Eye (tissue), 1 donor: ENCODE measurements around the gene LRRFIP1.

ENCODE experiments used
- DNase-seq: peaks from one replicate; pipeline ENCODE4 v3.0.0-alpha.2; 2015

Gene LRRFIP1

DNA sequence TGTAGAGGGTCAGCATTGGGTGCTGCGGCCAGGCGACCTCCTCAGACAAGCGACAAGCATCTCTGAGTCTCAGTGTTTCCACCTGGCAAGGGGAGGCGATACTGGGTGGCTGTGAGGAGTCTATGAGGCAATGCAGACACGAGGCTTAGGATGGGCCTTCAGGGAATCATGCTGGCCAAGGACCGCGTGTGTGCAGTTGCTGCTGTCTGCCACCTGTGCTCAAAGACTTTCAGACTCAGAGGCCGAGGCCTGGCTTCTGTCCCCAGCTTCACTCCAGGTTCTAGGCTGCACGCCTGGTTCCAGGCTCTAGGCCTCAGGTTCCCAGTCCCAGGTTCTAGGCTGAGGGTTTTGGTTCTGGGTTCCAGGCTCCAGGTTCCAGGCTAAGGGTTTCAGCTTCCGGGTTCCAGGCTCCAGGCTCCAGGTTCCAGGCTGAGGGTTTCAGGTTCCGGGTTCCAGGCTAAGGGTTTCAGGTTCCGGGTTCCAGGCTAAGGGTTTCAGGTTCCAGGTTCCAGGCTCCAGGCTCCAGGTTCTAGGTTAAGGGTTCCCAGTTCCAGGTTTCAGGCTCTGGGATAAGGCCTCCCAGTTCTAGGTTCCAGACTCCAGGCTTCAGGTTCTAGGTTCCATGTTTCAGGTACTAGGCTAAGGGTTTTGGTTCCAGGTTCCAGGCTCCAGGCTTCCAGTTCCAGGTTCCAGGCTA lies 14.8 kb downstream of the LRRFIP1 start:
- no peak for DNase-seq

DNA sequence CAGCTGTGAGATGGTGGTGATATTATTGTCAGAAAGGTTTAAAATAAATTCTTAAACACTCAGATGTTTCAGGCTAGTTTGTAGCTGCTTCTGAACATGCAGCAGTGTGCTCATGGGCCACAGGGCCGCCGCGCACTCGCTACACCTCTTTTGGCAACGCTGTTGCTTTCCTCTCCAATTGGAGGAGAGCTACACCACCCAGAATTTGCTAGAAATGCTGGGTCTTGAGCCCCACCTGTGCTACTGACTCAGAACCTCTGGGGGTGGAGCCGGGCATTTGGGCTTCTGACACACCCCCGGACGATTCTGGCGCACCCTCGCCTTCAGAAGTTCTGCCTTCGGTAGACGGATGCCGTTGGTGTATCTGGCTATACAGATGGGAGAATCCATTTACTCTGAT lies 15.7 kb downstream of the LRRFIP1 start:
- no peak for DNase-seq

DNA sequence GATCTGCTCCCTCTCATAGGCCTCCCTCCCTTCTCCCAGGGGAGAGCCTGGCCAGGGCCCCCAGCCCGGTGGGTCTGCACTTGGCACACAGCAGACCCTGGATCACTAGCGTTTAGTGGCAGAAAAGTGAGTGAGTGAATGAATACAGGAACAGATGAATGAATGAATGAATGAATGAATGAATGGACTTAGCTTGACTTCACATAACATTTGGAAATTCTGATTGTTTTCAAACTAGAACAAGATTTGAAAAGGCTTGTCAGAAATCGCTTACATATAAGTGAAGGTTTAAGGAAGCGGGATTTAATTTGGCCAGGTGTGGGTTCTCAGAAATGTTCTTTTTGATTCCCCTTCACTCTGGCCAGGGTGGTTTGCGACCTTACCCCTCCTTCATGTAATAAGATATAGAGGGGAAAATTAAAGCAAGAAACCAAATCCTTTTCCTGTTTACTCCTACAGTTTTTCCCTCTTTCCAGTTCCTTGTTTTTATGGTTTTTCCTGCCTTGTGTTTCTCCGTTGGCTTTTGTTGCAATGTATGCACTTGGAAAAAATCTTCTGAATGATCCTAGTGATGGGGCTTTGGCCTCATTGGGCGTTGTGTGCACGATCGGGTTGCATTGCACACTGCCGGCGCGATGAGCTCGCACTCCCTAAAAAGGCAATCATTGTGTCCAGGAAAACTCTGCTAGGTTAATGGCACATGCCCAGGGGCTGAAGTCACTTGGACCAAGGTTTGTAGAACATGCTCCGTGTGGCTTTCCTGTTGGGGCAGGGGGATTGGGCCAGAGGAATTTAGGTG lies 16.4 kb downstream of the LRRFIP1 start:
- DNase-seq: no peak

DNA sequence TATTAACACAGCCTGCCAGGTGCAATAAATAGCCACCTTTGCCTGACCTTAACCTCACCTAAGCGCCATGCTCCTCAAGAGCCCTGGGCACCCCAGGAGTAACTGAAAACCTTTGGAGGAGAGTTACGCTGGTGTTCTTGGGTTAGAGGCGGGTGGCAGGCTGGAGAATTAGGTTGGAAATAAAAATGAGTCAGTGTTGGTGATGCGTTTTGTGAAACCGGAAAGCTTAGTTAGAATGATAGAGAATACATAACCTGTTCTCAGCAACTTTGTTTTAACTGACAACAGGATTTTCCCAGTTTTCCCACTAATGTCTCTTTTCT lies 17.0 kb downstream of the LRRFIP1 start:
- no peak for DNase-seq

DNA sequence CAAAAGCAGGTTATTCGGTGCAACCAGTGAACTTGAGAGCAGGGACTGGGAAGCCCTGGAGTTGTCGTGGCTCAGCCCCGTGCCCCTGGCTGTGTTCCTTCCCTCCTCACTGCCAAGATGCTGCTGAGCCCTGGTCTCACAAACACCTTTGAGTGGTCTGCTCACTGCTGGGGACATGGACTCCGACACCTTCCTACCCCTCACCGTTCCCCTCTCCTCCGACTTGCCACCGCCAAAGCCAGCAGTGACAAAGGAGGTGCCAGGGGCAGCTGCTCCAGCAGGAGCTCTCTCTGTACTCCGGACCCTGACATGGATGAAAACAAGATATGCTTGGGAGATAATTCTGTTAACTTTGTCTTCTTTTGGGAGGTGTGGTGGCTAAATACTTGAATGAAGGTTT lies 17.9 kb downstream of the LRRFIP1 start:
- DNase-seq: no peak

DNA sequence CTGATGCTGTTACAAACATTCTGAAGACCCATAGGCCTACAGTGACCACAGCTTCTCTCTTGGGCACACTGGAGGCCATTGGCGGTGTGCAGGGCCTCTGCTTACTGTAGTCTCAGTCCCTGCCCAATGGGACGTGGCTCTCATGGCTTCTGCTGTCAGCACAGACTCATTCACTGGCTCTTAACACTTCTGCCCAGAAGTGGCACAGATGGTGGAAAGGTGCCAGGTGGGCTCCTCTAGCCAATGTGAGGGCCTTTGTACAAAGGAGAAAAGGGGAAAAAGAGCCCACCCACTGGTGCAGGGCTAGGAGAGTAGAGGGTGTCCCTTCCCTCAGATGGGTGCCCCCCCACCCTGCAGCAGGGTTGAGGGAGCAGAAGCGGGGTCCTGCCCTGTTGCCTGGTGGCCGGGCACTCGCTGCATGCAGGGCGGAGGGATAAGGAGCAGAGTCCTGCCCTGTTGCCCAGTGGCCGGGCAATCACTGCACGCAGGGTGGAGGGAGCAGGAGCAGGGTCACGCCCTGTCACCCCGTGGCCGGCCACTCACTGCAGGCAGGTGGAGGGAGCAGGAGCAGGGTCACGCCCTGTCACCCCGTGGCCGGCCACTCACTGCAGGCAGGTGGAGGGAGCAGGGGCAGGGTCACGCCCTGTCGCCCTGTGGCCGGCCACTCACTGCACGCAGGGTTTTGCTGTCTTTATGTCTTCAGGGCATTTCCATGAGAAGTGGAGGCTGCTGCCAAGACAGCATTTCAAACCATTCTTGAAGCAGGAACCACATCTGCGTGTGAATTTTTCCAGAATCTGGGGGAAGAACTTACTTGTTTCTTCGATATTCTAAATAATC lies 20.0 kb downstream of the LRRFIP1 start:
- no peak for DNase-seq

DNA sequence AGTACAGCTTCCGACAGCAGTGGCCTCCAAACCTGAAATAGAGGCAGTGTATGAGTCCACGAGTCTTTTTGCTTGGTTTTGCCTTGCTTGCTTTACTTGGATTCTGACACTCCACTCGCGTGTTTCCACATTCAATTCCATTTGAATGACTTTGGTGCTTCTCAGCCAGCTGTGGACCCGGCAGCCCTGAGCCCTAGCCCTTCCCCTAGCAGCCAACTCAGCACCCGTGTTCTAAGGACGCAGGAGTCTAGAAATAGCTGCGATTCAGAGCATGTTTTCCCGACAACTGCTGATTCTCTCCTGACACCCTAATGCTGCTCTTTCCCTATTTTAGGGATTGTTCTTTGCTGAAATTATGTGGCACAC lies 20.6 kb downstream of the LRRFIP1 start:
- no peak for DNase-seq

DNA sequence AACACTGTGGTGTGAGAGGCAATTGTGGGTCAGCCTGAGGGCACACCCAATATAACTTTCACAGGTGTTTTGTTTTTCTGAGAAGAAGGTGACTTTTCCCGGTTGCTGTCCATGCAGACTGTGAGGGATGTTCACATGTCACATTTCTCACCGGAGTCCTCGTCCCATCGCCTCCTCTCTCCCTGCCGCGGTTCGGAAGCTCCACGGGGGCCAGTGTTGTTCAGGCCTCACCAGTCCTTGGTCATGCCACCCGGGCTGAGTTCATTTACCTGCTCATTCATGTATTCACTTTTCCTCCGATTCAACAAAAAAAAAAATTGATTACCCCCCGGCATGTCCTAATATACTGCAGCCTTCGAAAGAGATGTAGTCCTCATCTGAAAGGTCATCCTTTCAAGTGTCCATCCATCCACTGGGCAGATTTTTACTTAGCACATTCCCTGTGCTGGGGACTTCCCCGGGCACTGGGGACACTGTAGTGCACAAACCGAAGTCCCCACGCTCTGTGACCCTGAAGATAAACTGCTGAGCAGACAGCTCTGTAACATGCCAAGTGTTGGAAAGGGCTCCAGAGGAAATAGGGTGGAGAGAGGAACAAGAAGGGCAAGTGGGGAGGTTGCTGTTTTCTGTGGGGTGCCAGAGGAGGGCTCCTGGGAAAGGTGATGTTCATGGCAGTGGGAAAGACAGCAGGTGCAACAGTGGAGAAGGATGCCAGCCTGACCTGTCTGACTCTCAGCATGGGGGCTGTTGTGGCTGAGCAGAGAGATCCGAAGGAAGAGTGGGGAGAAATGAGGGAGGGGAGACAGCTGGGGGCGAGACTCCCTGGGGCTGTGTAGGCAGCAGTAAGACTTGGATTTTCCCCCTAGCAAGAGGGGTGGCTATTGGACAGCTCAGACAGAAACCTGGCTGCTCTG lies 22.4 kb downstream of the LRRFIP1 start:
- no peak for DNase-seq

DNA sequence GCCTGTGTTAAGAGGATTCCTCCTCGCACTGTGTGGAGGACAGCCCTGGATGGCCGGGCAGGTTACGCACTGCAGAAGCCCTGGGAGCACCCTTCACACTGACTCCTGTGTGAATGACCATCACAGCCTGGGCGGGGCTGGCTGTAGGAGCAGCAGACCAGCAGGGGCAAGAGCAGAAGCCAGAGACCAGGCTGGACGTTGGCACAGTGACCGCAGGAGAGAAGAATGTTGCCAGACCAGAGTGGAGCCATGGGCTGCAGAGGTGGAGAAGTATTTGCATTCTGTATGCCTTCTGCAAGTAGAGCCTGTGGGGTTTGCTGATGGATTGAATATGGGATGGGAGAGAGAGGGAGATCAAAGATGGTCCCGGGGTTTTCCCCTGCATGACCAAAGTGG lies 23.1 kb downstream of the LRRFIP1 start:
- no peak for DNase-seq

DNA sequence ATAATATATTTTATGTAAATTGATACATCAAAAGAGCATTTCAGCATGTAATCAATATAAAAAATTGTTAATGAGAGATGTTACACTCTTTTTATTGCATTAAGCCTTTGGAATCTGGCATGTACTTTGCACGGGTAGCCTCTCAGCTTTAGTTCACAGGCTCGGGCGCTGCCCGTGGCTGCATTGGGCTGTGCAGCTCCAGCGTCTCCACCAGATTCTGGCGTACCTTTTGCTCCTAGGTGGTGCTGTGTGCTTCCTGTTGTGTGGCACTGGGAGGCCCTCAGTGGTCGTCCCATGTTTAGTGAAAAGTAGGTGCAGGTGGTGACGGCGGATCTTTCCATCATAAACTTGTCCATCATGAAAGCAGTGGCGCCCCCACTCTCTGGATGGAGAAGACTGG lies 24.4 kb downstream of the LRRFIP1 start:
- no peak for DNase-seq

DNA sequence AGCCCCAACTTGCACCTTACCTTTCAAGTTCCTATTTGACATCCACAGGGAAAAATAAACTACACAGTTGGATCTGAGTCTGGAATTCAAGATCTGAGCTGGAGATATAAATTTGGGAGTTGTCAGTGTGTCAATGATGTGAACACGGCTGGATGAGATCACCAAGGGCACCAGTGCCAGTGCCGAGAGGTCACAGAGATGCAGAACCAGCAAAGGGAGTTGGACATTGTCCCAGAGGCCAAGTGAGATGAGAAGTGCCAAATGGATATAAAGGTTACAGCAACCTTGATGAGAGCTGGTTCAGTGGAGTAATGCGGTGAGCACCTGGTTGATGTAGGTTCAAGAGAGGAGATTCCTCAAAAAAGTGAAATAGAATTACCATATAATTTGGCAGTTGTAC lies 24.8 kb downstream of the LRRFIP1 start:
- DNase-seq: no peak

DNA sequence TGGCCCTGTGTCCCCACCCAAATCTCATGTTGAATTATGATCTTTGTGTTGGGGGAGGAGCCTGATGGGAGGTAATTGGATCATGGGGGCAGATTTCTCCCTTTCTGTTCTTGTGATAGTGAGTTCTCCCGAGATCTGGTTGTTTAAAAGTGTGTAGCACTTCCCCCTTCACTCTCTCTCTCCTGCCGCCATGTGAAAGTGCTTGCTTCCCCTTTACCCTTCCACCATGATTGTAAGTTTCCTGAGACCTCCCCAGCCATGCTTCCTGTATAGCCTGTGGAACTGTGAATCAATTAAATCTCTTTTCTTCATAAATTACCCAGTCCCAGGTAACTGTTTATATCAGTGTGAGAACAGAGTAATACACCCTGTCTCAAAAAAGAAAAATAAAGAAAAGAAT lies 25.5 kb downstream of the LRRFIP1 start:
- DNase-seq: no peak

DNA sequence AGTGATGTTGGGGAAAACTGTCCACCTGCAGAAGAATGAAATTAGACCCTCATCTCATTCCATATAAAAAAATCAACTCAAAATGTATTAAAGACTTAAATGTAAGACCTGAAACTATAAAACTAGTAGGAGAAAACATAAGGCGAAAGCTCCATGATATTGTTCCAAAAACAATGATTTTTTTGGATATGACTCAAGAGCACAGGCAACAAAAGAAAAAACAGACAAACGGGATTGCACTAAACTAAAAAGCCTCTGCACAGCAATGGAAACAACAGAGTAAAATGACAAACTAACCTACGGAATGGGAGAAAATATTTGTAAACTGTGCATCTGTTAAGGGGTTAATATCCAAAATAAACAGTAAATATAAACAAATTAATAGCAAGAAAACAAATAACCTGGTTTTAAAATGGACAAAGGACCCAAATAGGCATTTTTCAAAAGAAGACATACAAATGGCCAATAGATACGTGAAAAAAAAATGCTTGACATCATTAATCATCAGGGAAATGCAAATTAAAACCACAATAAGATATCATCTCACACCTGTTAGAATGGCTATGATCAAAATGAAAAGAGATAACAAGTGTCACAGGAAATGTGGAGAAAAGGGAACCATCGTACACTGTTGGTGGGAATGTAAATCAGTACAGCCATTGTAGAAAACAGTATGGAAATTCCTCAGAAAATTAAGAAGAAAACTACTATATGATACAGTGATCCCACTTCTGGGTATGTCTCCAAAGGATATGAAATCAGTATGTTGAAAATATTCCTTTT lies 26.6 kb downstream of the LRRFIP1 start:
- DNase-seq: no peak

DNA sequence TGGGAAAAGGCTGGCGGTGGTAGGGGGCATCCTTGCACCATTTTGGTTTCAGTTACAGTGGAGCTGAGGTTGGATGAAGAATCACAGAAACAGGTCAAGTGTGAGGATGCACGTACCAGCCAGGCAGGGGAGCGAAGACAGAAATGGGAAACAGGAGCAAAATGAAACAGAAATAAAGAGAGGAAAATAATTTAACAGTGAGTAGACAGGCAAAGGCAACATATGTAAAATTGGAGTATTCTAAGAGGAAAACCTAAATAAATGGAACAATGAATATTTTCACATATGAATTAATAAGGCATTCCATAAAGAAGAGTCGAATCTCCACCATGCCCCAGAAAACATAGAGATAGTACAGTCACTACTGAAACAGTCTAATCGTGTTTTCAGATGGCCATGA lies 29.7 kb downstream of the LRRFIP1 start:
- DNase-seq: no peak

DNA sequence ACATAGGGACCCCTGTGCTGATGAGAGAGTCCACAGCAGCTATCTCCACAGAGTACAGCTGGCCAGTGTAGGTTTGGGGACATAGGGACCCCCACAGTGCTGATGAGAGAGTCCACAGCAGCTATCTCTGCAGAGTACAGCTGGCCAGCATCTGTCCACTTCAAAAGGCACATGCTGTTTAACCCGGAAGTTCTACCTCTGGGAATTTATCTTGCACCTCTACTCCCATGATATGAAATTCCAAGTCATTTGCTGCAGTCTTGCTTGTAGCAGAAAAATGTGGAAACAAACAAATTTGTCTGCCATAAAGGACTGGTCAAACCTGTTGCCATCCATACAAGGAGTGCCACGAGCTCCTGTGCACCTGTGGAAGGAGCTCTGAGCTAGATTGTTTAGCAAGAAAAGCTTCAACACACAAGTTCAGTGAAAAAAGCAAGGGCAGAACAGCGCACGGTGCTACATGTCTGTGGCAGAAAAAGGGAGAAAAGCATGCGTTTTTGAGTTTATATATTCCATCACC lies 33.1 kb downstream of the LRRFIP1 start:
- no peak for DNase-seq

DNA sequence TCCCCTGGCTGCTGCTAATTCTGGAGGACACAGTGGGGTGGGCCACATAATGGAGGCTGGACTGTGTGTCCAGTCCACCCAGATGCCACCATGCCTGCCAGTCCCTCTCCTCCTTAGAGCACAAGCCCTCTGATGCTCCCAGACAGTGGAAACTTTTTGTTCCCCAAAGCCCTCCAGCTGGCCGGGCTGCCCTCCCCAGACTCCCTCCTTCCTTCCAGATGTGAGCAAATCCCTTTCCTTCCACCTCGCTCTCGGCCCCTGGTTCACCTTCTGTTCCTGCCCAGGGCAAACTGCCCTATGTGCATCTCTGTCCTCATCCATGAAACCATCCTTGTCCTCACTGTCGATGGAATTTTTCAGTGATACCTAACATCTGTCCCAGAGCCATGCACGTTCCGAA lies 33.9 kb downstream of the LRRFIP1 start:
- DNase-seq: no peak

DNA sequence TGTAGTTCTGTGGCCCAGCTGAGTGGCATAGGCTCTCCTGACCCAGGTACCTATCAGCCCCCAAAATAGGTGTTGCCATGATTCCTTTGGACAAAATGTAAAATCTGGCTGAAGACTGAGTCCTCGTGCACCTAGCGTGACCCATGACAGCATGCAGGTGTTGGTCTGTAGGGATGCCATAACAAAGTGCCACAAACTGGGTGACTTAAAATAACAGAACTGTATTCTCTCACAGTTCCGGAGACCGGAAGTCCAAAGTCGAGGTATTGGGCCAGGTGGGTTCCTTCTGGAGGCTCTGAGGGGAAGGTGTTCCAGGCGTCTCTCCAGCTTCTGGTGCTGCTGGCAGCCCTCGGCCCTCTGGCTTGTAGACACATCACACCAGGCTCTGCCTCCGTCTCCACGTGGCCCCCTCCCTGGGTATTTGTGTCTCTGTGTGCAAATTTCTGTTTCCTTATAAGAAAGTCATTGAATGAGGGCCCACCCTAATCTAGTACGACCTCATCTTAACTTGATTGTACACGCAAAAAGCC lies 34.5 kb downstream of the LRRFIP1 start:
- DNase-seq: no peak

DNA sequence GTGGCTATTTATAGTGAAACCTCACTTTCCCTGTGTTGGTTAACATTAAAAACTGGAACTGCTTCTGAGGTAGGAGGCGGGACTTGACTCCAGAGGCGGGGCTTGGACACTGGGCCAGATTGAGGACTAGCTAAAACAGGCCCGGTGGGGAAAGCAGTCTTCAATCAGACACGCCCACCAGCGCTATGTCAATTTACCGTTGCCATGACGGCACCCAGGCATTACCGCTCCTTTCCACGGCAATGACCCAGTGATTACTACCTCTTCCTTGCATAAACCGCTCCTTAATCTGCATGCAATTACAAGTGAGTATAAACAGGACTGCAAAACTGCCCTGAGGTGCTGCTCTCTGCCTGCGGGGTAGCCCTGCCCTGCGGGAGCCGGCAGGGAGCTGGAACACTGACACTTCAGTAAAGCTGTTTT lies 35.3 kb downstream of the LRRFIP1 start:
- DNase-seq: peak; percentile 95

DNA sequence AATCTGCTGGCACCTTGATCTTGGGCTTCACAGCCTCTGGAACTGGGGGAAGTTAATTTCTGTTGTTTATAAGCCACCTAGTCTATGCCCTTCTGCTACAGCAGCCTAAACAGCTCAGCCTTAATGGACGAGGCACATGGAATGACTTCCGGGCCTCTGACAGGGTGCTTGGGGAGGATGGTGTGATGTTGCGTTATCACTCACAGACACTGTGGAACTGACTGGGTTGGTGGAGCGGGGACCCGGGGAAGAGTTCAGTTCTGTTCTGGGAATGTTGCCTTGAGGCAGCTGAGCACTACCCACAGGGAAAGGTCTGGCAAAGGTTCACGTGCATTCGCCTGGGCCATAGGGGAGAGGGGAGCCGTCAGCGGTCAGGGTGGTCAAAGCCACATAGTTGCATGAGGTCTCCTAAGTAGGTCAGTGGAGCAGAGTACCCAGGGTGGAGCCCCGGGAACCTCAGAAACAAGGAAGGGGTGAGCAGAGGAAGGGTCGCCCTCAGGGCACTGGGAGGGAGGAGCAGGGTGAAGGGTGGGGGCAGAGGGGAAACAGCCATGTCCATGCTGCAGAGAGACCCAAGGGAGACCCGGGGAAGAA lies 36.2 kb downstream of the LRRFIP1 start:
- DNase-seq: peak; percentile 35

DNA sequence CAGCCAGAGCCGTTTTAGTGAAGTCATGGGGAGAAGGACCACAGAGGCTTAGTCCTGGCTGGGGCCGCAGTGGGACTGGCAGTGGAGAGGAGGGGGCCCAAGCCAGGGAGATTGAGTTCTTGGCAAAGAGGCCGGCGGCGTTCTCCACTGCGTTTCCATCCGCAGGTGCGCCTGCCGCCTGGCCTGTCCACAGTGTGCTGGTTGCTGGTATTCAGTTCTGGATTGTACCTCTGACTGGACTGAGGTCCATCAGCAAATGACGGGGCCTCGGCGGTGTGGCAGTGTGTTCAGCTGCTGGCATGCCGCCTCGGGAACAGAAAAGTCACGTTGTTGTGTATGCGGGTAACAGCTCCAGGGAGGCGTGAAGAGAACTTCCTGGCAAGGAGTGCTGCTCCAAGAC lies 36.8 kb downstream of the LRRFIP1 start:
- no peak for DNase-seq

DNA sequence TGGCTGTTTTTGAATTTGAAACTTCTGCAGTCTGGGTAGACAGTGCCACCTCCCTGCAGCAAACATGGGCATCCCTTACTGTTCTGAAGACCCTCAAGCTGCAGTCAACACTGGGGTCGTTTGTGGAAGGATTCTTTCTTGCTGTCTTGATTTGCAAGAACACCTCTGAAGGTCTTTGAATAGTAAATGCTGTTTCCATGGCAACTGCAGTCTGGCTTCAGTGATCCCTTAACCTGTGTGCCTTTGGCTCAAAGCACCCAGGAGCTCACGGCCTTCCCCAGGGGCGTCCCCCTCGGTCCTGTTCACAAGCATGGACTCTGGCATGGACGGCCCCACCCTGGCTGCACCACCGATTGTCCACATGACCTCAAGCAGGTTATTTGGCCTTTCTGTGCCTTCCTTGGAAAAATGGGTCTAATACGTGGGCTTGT lies 38.3 kb downstream of the LRRFIP1 start:
- DNase-seq: peak; percentile 55
